GM23338 (cell line): Measurements from ENCODE around the gene CCL20. TPM values are rescaled to one million over a fixed set of nuclear protein-coding genes. Genes with fewer than 3 reads are reported as not detected.

Source experiments
- ATAC-seq: fragments of 200-7000 bp; cut with Tn5 transposase; 3 replicates; pipeline ENCODE4 v1.9.1; 2020
- DNase-seq: peaks from one replicate; pipeline ENCODE4 v3.0.0-alpha.2; 2015; ENCODE audit warnings: low spot score
- H2AFZ ChIP-seq: fragments of 200-600 bp; sonication (generic); 2 replicates; pipeline ENCODE4 v1.8.0; 2016; ENCODE audit warnings: antibody characterized with exemption, mild to moderate bottlenecking, moderate library complexity
- H3F3A ChIP-seq: fragments of 200-600 bp; sonication (generic); replicated peaks from 2 replicates; pipeline ENCODE4 v1.8.0; 2017; ENCODE audit warnings: antibody characterized with exemption, mixed run types, low read depth
- H3K27ac ChIP-seq: fragments of 200-600 bp; sonication (generic); 2 replicates; pipeline ENCODE4 v1.6.1; 2016; ENCODE audit warnings: low read depth
- H3K27me3 ChIP-seq: fragments of 200-600 bp; sonication (generic); 2 replicates; pipeline ENCODE4 v1.8.0; 2016; ENCODE audit warnings: mild to moderate bottlenecking, mixed run types, moderate library complexity; ENCODE audit not compliant: insufficient read depth
- H3K36me3 ChIP-seq: fragments of 200-600 bp; sonication (generic); 2 replicates; pipeline ENCODE4 v1.8.0; 2016; ENCODE audit warnings: mild to moderate bottlenecking; ENCODE audit not compliant: insufficient read depth
- H3K4me1 ChIP-seq: fragments of 200-600 bp; sonication (generic); 2 replicates; pipeline ENCODE4 v1.8.0; 2016; ENCODE audit warnings: mild to moderate bottlenecking, moderate library complexity; ENCODE audit not compliant: insufficient read depth
- H3K4me2 ChIP-seq: fragments of 200-600 bp; sonication (generic); 2 replicates; pipeline ENCODE4 v1.7.1; 2017; ENCODE audit warnings: mixed run types
- H3K4me3 ChIP-seq: fragments of 200-600 bp; sonication (generic); 2 replicates; pipeline ENCODE4 v1.6.1; 2016; ENCODE audit warnings: mixed run types
- H3K79me2 ChIP-seq: fragments of 200-600 bp; sonication (generic); replicated peaks from 2 replicates; pipeline ENCODE4 v1.8.0; 2017; ENCODE audit warnings: mild to moderate bottlenecking; ENCODE audit not compliant: insufficient read depth
- H3K9me2 ChIP-seq: fragments of 200-600 bp; sonication (generic); 2 replicates; pipeline ENCODE4 v1.8.0; 2017; ENCODE audit not compliant: insufficient read depth
- H4K20me1 ChIP-seq: fragments of 200-600 bp; sonication (generic); replicated peaks from 2 replicates; pipeline ENCODE4 v1.8.0; 2017; ENCODE audit warnings: mild to moderate bottlenecking; ENCODE audit not compliant: insufficient read depth
- H3K27ac Mint-ChIP-seq: 2 replicates; pipeline ENCODE4 v1.8.0; 2020; ENCODE audit warnings: inconsistent platforms, mild to moderate bottlenecking, moderate library complexity, mixed read lengths
- H3K27me3 Mint-ChIP-seq: 3 replicates; pipeline ENCODE4 v1.8.0; 2022; ENCODE audit warnings: low read depth, mild to moderate bottlenecking, moderate library complexity, mixed read lengths, inconsistent platforms; ENCODE audit not compliant: insufficient read depth, poor library complexity
- H3K36me3 Mint-ChIP-seq: 3 replicates; pipeline ENCODE4 v1.8.0; 2021; ENCODE audit warnings: low read depth, mild to moderate bottlenecking, inconsistent platforms, moderate library complexity, mixed read lengths
- H3K4me1 Mint-ChIP-seq: 3 replicates; pipeline ENCODE4 v1.8.0; 2020; ENCODE audit warnings: mild to moderate bottlenecking, inconsistent platforms, mixed read lengths
- H3K4me3 Mint-ChIP-seq: 3 replicates; pipeline ENCODE4 v1.8.0; 2021; ENCODE audit warnings: moderate library complexity, mild to moderate bottlenecking, inconsistent platforms, mixed read lengths
- H3K9me3 Mint-ChIP-seq: 3 replicates; pipeline ENCODE4 v1.8.0; 2020; ENCODE audit warnings: moderate library complexity, mild to moderate bottlenecking, inconsistent platforms, mixed read lengths
- CREB1 ChIP-seq: fragments of 250-450 bp; sonication (Bioruptor Pico); IDR thresholded peaks from 2 replicates; pipeline ENCODE4 v1.5.0; 2020; ENCODE audit warnings: low read depth, mild to moderate bottlenecking, moderate library complexity
- EZH2 ChIP-seq: fragments of 200-600 bp; sonication (generic); IDR thresholded peaks from one replicate; pipeline ENCODE4 v1.8.0; 2017; ENCODE audit warnings: antibody characterized with exemption, mild to moderate bottlenecking, low read depth; ENCODE audit not compliant: unreplicated experiment
- EZH2phosphoT487 ChIP-seq: fragments of 200-600 bp; sonication (generic); IDR thresholded peaks from one replicate; pipeline ENCODE4 v1.8.1; 2018; ENCODE audit warnings: antibody characterized with exemption; ENCODE audit not compliant: unreplicated experiment
- JUNB ChIP-seq: IDR thresholded peaks from one replicate; pipeline ENCODE4 v1.6.1; 2016; ENCODE audit warnings: antibody characterized with exemption; ENCODE audit not compliant: unreplicated experiment
- NANOG ChIP-seq: IDR thresholded peaks from 2 replicates; pipeline ENCODE4 v1.6.1; 2016; ENCODE audit warnings: antibody characterized with exemption, borderline replicate concordance
- POLR2AphosphoS5 ChIP-seq: IDR thresholded peaks from 2 replicates; pipeline ENCODE4 v1.6.1; 2016; ENCODE audit warnings: antibody characterized with exemption, low read depth
- STAT1 ChIP-seq: IDR thresholded peaks from one replicate; pipeline ENCODE4 v1.6.1; 2016; ENCODE audit warnings: antibody characterized with exemption; ENCODE audit not compliant: unreplicated experiment
- ZNF114 ChIP-seq: fragments of 250-450 bp; sonication (Bioruptor Pico); IDR thresholded peaks from 2 replicates; pipeline ENCODE4 v1.5.0; 2020; ENCODE audit warnings: mild to moderate bottlenecking, moderate library complexity
- ZNF331 ChIP-seq: fragments of 250-450 bp; sonication (Bioruptor Pico); IDR thresholded peaks from 2 replicates; pipeline ENCODE4 v1.5.0; 2020; ENCODE audit warnings: low read depth, mild to moderate bottlenecking, moderate library complexity
- polyA plus RNA-seq: library from polyadenylated mRNA; unstranded; fragments of >200 nt; fragmentation: Nextera tagmentation; extraction: Ambion mirVana; gene quantifications from 2 replicates; pipeline ENCODE4 v1.2.1, GENCODE V29; 2016
- total RNA-seq: library from RNA; depleted of rRNA; stranded (reverse); fragments of >200 nt; shearing (Covaris generic); gene quantifications from 2 replicates; pipeline ENCODE4 v1.2.3, GENCODE V29; 2014
- TF ChIP-seq, protein P1 (sequence below), 2 experiments: fragments of 200-600 bp in 1 of 2; sonication (generic) in 1 of 2; conservative IDR thresholded peaks; 2 replicates each; pipeline versions ENCODE4 v1.5.1 to v1.6.1; 2016 to 2017; ENCODE audit warnings: antibody characterized with exemption in 2 of 2, low read depth in 2 of 2, mild to moderate bottlenecking in 2 of 2, moderate library complexity in 1 of 2
- TF ChIP-seq, protein P2 (sequence below): IDR thresholded peaks from one replicate; pipeline ENCODE4 v1.6.1; 2018; ENCODE audit warnings: antibody characterized with exemption; ENCODE audit not compliant: unreplicated experiment
- TF ChIP-seq, protein P3 (sequence below): IDR thresholded peaks from 2 replicates; pipeline ENCODE4 v1.6.1; 2016; ENCODE audit warnings: antibody characterized with exemption

Gene CCL20
- total and polyA plus RNA-seq, 2 experiments from 2014 or later = not detected

DNA sequence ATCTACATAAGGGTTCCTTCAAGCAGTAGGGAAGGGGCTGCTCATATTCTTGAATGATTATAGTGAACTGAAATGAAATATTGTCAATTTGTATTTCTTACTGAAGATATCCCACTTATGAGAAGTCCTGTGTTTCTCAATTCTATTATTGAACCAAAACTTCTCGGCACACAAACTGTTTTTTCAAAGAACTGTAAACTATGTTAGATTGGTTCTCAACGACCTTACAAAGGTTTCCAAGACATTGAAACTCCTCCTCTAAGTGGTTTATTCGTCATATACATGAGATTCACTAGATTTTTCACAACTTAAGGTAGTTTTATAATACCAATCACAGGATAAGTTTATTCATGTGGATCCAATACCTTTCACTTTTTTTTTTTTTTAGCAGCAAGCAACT lies 1.4 kb downstream of the CCL20 start:
- no peak overlapping the region for H3K27ac Mint-ChIP-seq
- peaks cover 22% of the 10 kb centered on the region for H3K4me1 Mint-ChIP-seq
- no peak for ATAC-seq
- H3K27me3 ChIP-seq = no peaks in the 10 kb centered on the region
- no peaks in the 10 kb centered on the region for H3K36me3 ChIP-seq
- H3K79me2 ChIP-seq = no peaks in the 10 kb centered on the region
- no peak for DNase-seq
- no peaks in the 10 kb centered on the region for H3K36me3 Mint-ChIP-seq
- H4K20me1 ChIP-seq = no peaks in the 10 kb centered on the region
- TF ChIP-seq JUNB (no peak), CREB1 (CRISPR knock-in tag) (no peak)
- H3F3A ChIP-seq = no peaks in the 10 kb centered on the region
- H3K9me3 Mint-ChIP-seq = no peaks in the 10 kb centered on the region
- no peak overlapping the region for H2AFZ ChIP-seq
- peaks cover 6% of the 10 kb centered on the region for H3K27me3 Mint-ChIP-seq
- no peak overlapping the region for H3K27ac ChIP-seq
- no peaks in the 10 kb centered on the region for H3K9me2 ChIP-seq
- no peak overlapping the region for H3K4me2 ChIP-seq
- H3K4me3 ChIP-seq = no peak overlapping the region
- peaks cover 17% of the 10 kb centered on the region; the same call in 1 of the 2 replicates for H3K4me1 ChIP-seq
- H3K4me3 Mint-ChIP-seq = no peak overlapping the region

DNA sequence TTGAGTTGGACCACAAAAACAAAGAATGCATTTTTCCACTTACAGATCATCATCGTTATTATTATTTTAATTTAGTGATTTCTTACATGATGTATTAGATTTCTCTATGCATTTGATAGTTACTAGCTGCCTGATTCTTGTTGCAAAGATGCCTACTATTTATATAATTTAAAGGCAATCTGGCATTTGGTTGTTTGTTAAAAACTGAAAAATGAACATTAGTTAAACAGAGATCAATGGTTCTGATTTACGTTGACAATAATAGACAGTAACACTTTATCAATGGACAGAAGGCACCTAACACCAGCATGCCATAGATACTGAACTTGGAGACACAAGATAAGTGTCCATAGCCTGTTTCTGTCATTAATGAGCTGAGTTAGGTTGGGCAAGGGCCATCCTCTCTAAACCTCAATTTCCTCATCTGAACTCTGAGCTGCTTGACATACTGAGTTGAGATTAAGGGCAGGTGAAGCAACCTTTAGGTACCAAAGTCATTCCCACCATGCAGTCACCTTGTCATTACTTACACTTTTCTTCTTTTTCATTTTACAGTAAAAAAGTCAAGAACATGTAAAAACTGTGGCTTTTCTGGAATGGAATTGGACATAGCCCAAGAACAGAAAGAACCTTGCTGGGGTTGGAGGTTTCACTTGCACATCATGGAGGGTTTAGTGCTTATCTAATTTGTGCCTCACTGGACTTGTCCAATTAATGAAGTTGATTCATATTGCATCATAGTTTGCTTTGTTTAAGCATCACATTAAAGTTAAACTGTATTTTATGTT lies 3.1 kb downstream of the CCL20 start:
- peaks cover 6% of the 10 kb centered on the region for H3K27me3 Mint-ChIP-seq
- no peak overlapping the region for H3K4me2 ChIP-seq
- no peak overlapping the region for H3K27ac Mint-ChIP-seq
- 0 out of 2 replicates have a peak, but pooled peaks cover 5% of the 10 kb centered on the region for H3K9me2 ChIP-seq
- ATAC-seq (no peak), DNase-seq (no peak)
- H3K4me1 ChIP-seq = peaks cover 17% of the 10 kb centered on the region; the same call in 1 of the 2 replicates
- no peaks in the 10 kb centered on the region for H3K27me3 ChIP-seq
- H3K27ac ChIP-seq = no peak overlapping the region
- H3K9me3 Mint-ChIP-seq = no peaks in the 10 kb centered on the region
- peaks cover 17% of the 10 kb centered on the region; the same call in 2 of the 3 replicates for H3K4me1 Mint-ChIP-seq
- no peaks in the 10 kb centered on the region for H3K36me3 ChIP-seq
- no peaks in the 10 kb centered on the region for H4K20me1 ChIP-seq
- no peak overlapping the region for H3K4me3 Mint-ChIP-seq
- H3K4me3 ChIP-seq = no peak overlapping the region
- H3F3A ChIP-seq = no peaks in the 10 kb centered on the region
- H2AFZ ChIP-seq = no peak overlapping the region
- H3K36me3 Mint-ChIP-seq = no peaks in the 10 kb centered on the region
- no peaks in the 10 kb centered on the region for H3K79me2 ChIP-seq
- no peak for TF ChIP-seq EZH2
- TF ChIP-seq, protein P1, sequence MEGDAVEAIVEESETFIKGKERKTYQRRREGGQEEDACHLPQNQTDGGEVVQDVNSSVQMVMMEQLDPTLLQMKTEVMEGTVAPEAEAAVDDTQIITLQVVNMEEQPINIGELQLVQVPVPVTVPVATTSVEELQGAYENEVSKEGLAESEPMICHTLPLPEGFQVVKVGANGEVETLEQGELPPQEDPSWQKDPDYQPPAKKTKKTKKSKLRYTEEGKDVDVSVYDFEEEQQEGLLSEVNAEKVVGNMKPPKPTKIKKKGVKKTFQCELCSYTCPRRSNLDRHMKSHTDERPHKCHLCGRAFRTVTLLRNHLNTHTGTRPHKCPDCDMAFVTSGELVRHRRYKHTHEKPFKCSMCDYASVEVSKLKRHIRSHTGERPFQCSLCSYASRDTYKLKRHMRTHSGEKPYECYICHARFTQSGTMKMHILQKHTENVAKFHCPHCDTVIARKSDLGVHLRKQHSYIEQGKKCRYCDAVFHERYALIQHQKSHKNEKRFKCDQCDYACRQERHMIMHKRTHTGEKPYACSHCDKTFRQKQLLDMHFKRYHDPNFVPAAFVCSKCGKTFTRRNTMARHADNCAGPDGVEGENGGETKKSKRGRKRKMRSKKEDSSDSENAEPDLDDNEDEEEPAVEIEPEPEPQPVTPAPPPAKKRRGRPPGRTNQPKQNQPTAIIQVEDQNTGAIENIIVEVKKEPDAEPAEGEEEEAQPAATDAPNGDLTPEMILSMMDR (conservative IDR thresholded peaks at IDR 0.05; ENCODE audit: low read depth in 2 of 2) = no peak
- no peak for TF ChIP-seq CREB1 (CRISPR knock-in tag)
- TF ChIP-seq EZH2phosphoT487 = no peak
- TF ChIP-seq JUNB = no peak
- no peak for TF ChIP-seq ZNF331 (CRISPR knock-in tag)
- TF ChIP-seq, protein P2, sequence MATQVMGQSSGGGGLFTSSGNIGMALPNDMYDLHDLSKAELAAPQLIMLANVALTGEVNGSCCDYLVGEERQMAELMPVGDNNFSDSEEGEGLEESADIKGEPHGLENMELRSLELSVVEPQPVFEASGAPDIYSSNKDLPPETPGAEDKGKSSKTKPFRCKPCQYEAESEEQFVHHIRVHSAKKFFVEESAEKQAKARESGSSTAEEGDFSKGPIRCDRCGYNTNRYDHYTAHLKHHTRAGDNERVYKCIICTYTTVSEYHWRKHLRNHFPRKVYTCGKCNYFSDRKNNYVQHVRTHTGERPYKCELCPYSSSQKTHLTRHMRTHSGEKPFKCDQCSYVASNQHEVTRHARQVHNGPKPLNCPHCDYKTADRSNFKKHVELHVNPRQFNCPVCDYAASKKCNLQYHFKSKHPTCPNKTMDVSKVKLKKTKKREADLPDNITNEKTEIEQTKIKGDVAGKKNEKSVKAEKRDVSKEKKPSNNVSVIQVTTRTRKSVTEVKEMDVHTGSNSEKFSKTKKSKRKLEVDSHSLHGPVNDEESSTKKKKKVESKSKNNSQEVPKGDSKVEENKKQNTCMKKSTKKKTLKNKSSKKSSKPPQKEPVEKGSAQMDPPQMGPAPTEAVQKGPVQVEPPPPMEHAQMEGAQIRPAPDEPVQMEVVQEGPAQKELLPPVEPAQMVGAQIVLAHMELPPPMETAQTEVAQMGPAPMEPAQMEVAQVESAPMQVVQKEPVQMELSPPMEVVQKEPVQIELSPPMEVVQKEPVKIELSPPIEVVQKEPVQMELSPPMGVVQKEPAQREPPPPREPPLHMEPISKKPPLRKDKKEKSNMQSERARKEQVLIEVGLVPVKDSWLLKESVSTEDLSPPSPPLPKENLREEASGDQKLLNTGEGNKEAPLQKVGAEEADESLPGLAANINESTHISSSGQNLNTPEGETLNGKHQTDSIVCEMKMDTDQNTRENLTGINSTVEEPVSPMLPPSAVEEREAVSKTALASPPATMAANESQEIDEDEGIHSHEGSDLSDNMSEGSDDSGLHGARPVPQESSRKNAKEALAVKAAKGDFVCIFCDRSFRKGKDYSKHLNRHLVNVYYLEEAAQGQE = no peak
- no peak for TF ChIP-seq ZNF114 (CRISPR knock-in tag)
- TF ChIP-seq, protein P3, sequence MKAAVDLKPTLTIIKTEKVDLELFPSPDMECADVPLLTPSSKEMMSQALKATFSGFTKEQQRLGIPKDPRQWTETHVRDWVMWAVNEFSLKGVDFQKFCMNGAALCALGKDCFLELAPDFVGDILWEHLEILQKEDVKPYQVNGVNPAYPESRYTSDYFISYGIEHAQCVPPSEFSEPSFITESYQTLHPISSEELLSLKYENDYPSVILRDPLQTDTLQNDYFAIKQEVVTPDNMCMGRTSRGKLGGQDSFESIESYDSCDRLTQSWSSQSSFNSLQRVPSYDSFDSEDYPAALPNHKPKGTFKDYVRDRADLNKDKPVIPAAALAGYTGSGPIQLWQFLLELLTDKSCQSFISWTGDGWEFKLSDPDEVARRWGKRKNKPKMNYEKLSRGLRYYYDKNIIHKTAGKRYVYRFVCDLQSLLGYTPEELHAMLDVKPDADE = no peak
- no peak for TF ChIP-seq POLR2AphosphoS5
- TF ChIP-seq NANOG = no peak
- no peak for TF ChIP-seq STAT1
